NCI-H2196 (cell line): ENCODE results near the gene RIMBP2.
"Not testable (repeated sequence)": the region's sequence is repeated elsewhere in the genome, so short reads cannot be mapped to it uniquely, and the experiment has no call there.

ENCODE experiments used
- DNase-seq: peaks from one replicate; lab custom pipeline; 2025; ENCODE audit not compliant: unreplicated experiment; lab: John Stamatoyannopoulos, UW

RIMBP2 gene

DNA sequence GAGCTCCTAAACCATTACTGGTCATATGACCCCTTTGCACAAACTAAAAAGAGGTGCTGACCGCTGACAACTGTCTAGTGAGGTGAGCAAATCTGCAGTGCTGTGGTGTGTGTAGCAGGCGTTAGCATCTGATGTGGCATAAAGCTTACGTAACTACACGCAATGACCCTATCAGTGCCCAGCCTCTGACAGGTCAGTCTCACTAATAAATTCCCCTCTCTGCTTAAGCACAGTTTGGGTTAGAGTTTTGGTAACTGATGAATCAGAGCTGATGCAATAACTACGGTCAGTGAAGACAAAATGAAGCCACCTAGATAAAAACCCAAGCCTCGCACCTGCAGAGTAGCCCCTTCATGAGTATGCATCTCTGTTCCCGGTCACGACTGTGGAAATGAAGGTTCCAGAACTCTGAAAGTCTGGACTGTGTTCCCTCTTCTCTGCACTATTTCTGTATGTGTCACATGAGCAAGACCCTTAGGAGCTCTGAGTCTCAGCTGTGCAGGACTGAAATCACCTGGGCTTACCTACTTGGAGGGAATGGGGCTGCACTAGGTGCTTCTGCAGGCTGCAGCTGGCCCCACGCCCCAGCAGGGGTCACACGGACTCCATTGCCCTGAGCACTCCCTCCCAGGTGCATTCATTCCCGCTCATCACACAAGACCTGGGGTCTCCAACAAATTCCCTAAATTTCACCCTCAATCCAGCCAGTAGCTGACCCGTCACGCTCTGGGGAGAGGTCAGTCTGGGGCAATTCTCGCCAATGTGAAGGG, 54.4 kb downstream of the RIMBP2 start:
- no peak for DNase-seq

DNA sequence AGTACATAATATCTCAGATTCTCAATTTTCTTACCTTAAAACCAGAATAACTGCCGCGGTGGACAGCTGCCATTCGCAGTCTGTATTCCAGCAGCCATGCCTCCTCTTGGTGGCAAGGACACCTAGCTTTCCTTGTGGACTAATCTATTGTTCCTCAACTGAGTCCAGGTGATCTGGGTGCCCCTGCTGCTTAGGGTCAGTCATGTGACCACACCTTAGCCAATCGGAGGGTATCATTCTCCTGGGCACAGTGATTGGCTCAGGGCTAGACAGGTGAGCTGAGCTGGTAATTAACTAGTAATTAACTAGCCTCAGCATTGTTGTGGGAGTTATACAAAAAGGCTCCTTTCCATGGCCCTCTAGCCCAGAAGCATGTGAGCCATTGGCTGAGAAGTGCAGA, 55.0 kb downstream of the RIMBP2 start:
- DNase-seq = no peak

DNA sequence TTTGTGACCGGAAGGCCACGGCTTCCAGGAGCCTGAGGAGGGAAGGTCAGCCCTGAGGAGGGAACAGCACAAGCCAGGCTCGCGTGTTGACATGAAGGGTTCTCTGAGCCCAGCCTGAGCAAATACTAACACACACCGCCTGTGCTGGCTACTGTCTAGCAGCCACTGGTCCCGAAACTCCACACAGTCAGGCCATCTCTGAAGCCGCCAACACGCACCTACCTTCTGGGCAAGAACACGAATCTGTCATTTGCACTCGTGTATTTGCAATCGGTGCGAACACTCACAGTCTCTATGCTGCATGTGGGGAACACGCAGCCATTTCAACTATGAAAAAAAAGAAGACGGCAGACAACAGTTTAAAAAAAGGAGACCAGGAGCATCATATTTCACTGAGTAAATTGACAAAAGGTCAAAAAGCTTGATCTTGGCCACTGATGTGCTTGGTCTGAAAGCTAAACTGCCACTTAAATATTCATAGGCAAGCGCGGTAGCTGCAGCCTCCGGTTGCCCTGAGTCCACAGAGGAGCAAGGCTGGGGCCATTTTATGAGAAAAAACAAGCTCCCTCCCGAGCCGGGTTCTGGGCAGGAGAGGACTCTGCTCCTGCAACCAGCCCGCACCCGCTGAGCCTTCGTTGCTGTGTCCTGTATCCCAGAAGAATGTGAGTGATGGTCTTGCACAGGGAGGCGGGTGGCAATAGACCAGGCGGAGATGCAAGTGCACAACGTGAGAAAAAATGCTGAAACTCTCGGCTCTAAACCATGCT, 57.8 kb downstream of the RIMBP2 start:
- DNase-seq = peak; percentile 63

DNA sequence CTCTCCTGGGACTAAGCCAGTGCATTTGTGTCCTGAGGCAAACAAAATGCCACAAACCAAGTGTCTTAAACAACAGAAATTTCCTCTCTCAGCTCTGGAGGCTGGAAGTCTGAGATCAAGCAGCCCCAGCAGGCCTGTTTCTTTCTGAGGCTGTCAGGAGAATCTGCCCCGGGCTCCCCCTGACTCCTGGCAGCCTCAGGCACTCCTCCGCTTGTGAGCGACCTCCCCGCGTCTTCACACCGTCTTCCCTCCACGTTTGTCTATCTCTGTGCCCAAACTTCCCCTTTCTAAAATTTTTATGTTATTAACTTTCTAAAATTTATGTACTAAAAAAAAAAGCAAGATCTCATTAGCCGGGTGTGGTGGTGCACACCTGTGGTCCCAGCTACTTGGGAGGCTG, 59.7 kb downstream of the RIMBP2 start:
- DNase-seq = no peak

DNA sequence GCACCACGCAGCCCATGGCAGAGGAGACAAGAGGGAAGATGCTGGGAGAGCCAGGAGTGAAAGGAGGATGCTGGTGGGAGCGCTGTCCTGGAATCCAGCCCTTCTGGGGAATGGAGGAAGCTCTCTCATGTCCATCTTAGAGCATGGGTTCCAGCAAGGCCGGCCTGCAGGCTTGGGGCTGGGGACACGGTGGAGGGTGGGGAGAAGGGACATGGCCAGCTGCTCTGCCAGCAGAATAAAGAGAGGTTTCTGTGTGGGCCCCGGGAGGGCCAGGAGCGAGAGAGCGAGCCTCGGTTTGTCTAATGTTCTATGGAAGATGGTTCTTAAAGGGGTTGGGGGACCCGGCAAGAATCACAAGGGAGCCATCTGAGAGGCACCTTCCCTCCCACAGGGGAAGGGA, 60.2 kb downstream of the RIMBP2 start:
- DNase-seq = no peak

- no peak for DNase-seq
These were observed 61.1 kb downstream of the RIMBP2 start for GRCh38 chr12:130655010-130655409.

DNA sequence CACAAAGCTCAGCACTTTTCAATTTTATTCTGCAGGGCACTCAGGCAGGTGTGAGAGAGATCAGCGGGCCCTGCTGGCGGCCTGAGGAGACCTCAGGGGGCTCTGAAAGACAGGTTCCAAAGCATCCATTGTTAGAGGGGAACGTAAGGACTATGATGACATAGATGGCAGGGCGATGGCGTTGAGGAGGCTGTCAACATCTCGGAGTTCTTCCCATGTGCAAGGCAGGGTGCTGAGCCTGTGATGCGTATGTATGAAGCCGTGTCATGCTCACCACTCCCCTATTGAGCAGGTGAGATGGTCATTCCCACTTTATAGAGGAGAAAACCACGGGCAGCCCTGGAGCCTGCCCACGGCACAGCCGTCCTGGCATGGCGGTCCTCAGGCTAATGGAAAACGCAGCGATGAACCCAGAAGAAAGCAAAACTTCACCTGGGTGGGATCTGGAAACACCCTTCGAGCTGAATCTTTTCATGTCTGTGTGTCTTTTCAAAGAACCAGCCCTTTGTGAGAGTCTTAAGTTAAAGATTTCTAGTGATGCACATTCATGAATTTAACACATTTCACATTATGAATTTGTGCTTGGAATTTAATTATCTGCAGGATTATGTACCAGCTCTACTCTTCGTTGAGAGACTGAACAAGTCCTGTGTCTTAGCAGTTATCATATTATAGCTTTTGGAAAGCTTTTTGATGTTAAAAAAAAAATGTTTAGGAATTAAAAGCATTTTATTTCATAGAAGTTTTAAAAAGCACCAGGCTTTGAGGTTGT, 64.7 kb downstream of the RIMBP2 start:
- no peak for DNase-seq

DNA sequence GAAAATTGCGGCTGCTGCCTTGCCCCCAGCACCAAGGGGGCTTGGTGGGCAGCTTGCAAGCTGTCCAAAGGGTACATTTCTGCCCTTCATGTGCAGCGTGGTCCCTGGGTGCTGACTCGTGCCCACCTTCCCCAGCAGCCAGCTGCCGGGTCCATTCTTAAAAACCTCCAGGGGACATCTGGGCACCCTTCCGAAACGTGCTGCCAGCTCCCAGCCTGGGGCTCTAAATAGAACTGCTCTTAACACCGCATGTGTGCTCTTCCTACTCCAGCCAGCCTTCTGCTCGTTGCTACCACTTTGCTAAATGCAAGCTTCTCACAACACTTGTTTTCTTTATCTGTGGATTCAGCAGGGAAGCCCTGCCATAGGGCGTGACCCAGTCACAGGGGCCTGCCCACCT, 66.0 kb downstream of the RIMBP2 start:
- no peak for DNase-seq

GRCh38 chr12:130649101-130650045, 66.7 kb downstream of the RIMBP2 start:
- no peak for DNase-seq

- no peak for DNase-seq
These were observed 68.3 kb downstream of the RIMBP2 start for GRCh38 chr12:130647814-130648213.

- DNase-seq = no peak
These were observed 69.3 kb downstream of the RIMBP2 start for GRCh38 chr12:130646716-130647370.

- DNase-seq = not testable (repeated sequence)
These were observed 69.9 kb downstream of the RIMBP2 start for GRCh38 chr12:130646191-130646590.

- no peak for DNase-seq
These were observed 70.3 kb downstream of the RIMBP2 start for GRCh38 chr12:130645751-130646150.

DNA sequence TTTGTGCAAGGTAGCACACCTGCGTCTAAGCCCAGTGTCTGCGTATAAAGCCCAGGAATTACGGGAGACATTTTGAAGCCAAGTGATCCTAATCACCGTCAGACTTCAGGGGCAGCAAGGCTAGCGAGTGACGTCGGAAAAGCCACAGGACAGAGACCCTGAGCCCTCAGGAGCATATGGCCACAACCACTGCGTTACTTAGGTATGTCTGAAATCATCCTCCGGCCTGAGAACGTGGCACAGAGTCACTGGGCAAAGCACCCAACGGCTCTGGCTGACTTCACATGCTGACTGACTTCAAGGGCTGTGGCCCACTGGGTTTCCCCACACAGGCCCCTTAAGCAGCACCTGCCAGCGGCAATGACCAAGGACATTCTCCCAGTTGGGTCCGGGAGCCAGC, 71.5 kb downstream of the RIMBP2 start:
- DNase-seq = no peak

DNA sequence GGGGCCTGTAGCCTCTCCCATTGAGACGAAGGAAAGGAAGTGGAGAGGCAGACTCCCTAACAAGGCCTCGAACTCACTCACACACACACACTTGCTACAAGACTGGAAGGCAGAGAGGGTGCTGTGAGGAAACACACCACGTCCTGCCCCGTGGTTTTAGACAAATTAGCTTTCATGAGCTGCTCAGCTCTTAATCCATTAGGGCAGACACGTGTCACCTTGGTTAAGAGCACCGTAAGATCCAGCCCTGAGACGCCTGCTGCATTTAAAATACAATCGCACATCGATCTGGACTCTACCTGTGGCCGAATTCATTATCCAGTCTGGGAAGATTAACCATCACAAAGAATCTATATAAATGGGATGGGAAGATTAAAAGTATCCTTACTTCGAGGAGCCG, 72.0 kb downstream of the RIMBP2 start:
- DNase-seq = no peak

- DNase-seq = no peak
These were observed 73.2 kb downstream of the RIMBP2 start for GRCh38 chr12:130642856-130643255.

DNA sequence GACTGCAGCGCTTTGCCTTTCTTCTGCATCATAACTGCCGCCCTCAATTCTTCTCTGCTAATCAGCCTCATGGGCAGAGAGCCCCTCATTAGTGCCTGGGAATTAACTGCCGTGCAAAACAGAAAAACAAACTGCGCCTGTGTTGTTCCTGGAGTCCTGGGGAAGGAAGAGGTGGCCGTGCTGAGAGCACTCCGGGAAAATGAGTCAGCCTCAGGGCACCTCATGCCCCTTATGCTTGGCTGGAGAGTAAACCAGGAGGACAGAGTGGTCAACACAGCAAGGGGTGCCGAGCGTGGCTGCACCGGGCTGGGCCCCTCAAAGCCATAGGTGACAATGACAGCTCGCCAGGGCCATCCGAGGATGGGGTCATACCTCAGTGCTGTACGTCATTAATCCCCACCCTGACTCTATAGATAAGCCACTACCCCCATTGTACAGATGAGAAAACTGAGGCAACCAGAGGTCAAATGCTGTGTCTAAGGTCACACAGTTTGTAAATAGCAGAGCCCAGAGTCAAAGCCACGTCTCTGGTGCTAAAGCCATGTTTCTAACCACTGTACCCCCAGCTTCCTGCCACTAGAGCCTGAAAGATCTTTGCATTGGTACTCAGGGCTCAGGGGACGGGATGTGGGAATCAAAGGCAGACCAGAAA, 74.4 kb downstream of the RIMBP2 start:
- no peak for DNase-seq

GRCh38 chr12:130640901-130641300, 75.2 kb downstream of the RIMBP2 start:
- DNase-seq = no peak

DNA sequence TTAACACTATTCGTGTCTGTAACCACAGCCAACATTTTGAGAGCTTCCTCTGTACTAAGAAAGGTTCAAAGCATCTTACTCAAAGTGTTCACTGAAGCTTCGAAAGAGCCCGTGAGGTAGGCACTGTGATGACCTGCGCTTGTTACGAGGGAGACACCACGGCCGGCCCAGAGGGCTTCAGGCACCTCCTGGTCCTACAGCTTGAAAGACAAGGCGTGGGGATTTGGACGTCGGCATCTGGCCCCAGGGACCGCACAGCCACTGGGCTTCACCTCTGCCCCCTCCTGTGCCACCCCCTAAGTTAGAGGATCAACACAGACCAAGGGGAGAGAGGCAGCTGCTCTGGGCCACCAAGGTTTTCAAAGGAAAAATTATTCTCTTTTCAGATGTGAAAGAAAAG, 75.6 kb downstream of the RIMBP2 start:
- no peak for DNase-seq
